Right atrium auricular region (tissue), 2 donors: ENCODE measurements around the gene PRIMPOL. TPM values are rescaled to one million over a fixed set of nuclear protein-coding genes. Genes with fewer than 3 reads are reported as not detected.
"Not testable (repeated sequence)": the region's sequence is repeated elsewhere in the genome, so short reads cannot be mapped to it uniquely, and the experiment has no call there.

ENCODE experiments used
- DNase-seq: peaks from one replicate; pipeline ENCODE4 v3.0.0-alpha.2; 2019; ENCODE audit warnings: low spot score
- H3K27ac ChIP-seq, 2 donors: fragments of 200-600 bp; sonication (generic); 1 replicate in 1 of 2; 2 replicates in 1 of 2; pipeline ENCODE4 v1.5.1; 2016 to 2019
- H3K27me3 ChIP-seq, 2 donors: fragments of 200-600 bp; sonication (generic); one replicate each; pipeline versions ENCODE4 v1.5.1 to v1.6.0; 2017 to 2019
- H3K36me3 ChIP-seq: fragments of 200-600 bp; sonication (generic); one replicate; pipeline ENCODE4 v1.5.1; 2016
- H3K4me1 ChIP-seq, 2 donors: fragments of 200-600 bp; sonication (generic); one replicate each; pipeline versions ENCODE4 v1.5.1 to v1.6.0; 2017 to 2019
- H3K4me3 ChIP-seq, 2 donors: fragments of 200-600 bp; sonication (generic); 1 replicate in 1 of 2; 2 replicates in 1 of 2; pipeline ENCODE4 v1.5.1; 2017 to 2019; ENCODE audit warnings: mild to moderate bottlenecking in 1 of 2, moderate library complexity in 1 of 2
- H3K9me3 ChIP-seq, 2 donors: fragments of 200-600 bp; sonication (generic); one replicate each; pipeline ENCODE4 v1.5.1; 2019
- CTCF ChIP-seq, 2 donors: fragments of 200-600 bp; sonication (generic); IDR thresholded peaks; one replicate each; pipeline ENCODE4 v1.5.1; 2019; ENCODE audit warnings: antibody characterized with exemption in 2 of 2
- total RNA-seq, 2 donors: library from RNA; depleted of rRNA; stranded (reverse); fragments of >200 nt; gene quantifications; one replicate each; pipeline ENCODE4 v1.1.0, GENCODE V29; 2016

The PRIMPOL gene
- total RNA-seq: 10 to 100 TPM in 1 of 2 donors, 1 to 10 TPM in 1; 7.1 to 15.2 TPM

GRCh38 chr4:184649026-184649970, at the start of gene PRIMPOL, which contains the start of gene CASP3:
Gene PRIMPOL (plus strand): TSS chr4:184649738. CDS start chr4:184657141, 7,403 bp downstream.
Gene CASP3 (minus strand): TSS chr4:184649447. CDS start chr4:184638453, 10,994 bp downstream.
- DNase-seq: peak; percentile 96
- peak; percentile 17 to 36 for TF ChIP-seq CTCF (IDR thresholded peaks at IDR 0.05)
- Histone ChIP-seq H3K4me1 (peaks cover 0 to 52% of the 10 kb centered on the region in 2 donors), H3K4me3 (peak within 1 kb of the TSS; percentile 78 to 88), H3K9me3 (no peaks in the 10 kb centered on the region), H3K27ac (peak within 1 kb of the TSS; percentile 98 to 99), H3K27me3 (no peaks in the 10 kb centered on the region), H3K36me3 (no peaks in the 10 kb centered on the region)

GRCh38 chr4:184600982-184601381, 48.6 kb upstream of the PRIMPOL start:
- H3K36me3 ChIP-seq, H3K27ac ChIP-seq, DNase-seq, H3K9me3 ChIP-seq, H3K4me3 ChIP-seq, H3K27me3 ChIP-seq: not testable (repeated sequence)
- H3K4me1 ChIP-seq: peaks cover 0 to 22% of the 10 kb centered on the region in 2 donors

- not testable (repeated sequence) for DNase-seq
Observed at GRCh38 chr4:184602857-184603256, 46.7 kb upstream of the PRIMPOL start.

GRCh38 chr4:184607429-184607828, 42.1 kb upstream of the PRIMPOL start:
- H3K27ac ChIP-seq, H3K4me3 ChIP-seq, H3K27me3 ChIP-seq, H3K4me1 ChIP-seq, H3K36me3 ChIP-seq, DNase-seq: not testable (repeated sequence)
- H3K9me3 ChIP-seq: peaks cover 0 to 13% of the 10 kb centered on the region in 2 donors

More at GRCh38 chr4:184602857-184603256, 46.7 kb upstream of the PRIMPOL start:
- H3K9me3 ChIP-seq: peaks cover 0 to 13% of the 10 kb centered on the region in 2 donors
- H3K4me3 ChIP-seq, H3K36me3 ChIP-seq, H3K27ac ChIP-seq, H3K27me3 ChIP-seq: not testable (repeated sequence)
- peaks cover 0 to 11% of the 10 kb centered on the region in 2 donors for H3K4me1 ChIP-seq

GRCh38 chr4:184612074-184612473, 37.5 kb upstream of the PRIMPOL start:
- Histone ChIP-seq H3K4me1 (no peaks in the 10 kb centered on the region), H3K9me3 (no peaks in the 10 kb centered on the region)
- no peak for TF ChIP-seq CTCF (IDR thresholded peaks at IDR 0.05)

GRCh38 chr4:184613405-184613804, 36.1 kb upstream of the PRIMPOL start:
- no peaks in the 10 kb centered on the region for H3K9me3 ChIP-seq
- H3K4me1 ChIP-seq: no peaks in the 10 kb centered on the region
- no peaks in the 10 kb centered on the region for H3K27me3 ChIP-seq
- H3K36me3 ChIP-seq: no peaks in the 10 kb centered on the region
- no peak for TF ChIP-seq CTCF (IDR thresholded peaks at IDR 0.05)
- H3K4me3 ChIP-seq: no peak overlapping the region
- DNase-seq: no peak
- H3K27ac ChIP-seq: no peak overlapping the region

More at GRCh38 chr4:184612074-184612473, 37.5 kb upstream of the PRIMPOL start:
- no peak overlapping the region for H3K27ac ChIP-seq
- H3K36me3 ChIP-seq: no peaks in the 10 kb centered on the region
- no peaks in the 10 kb centered on the region for H3K27me3 ChIP-seq
- H3K4me3 ChIP-seq: no peak overlapping the region
- DNase-seq: no peak

GRCh38 chr4:184614509-184614908, 35.0 kb upstream of the PRIMPOL start:
- TF ChIP-seq CTCF (IDR thresholded peaks at IDR 0.05): no peak
- no peak for DNase-seq
- Histone ChIP-seq H3K36me3 (no peaks in the 10 kb centered on the region), H3K27me3 (no peaks in the 10 kb centered on the region), H3K4me3 (no peak overlapping the region), H3K27ac (no peak overlapping the region), H3K9me3 (no peaks in the 10 kb centered on the region), H3K4me1 (no peaks in the 10 kb centered on the region)

- not testable (repeated sequence) for H3K27me3 ChIP-seq, DNase-seq, H3K4me3 ChIP-seq, H3K27ac ChIP-seq, H3K4me1 ChIP-seq, H3K9me3 ChIP-seq, H3K36me3 ChIP-seq
Observed at GRCh38 chr4:184616168-184616567, 33.4 kb upstream of the PRIMPOL start.
